Measurements from ENCODE around the gene KIAA0232. TPM values are rescaled to one million over a fixed set of nuclear protein-coding genes. Genes with fewer than 3 reads are reported as not detected.

KIAA0232 gene
- total and polyA plus RNA-seq, 2 of the 8 experiments (the other 6 are each of a cell fraction or from before 2014, with no cell fraction given) = 5.6 to 23.3 TPM

- Histone ChIP-seq H3K36me3 (ENCODE audit: control insufficient read depth in 2 of 4, insufficient read depth in 4 of 4, low read length in 3 of 4) (no peaks in the 10 kb centered on the region), H3K27ac (ENCODE audit: low read depth, low read length) (no peak overlapping the region), H3K14ac (ENCODE audit: insufficient read length) (no peak overlapping the region), H3K9ac (replicated peaks in 1 of 4; ENCODE audit: extremely low read depth in 1 of 4, low read depth in 3 of 4, low read length in 3 of 4) (no peak overlapping the region), H4K20me1 (replicated peaks in 1 of 2; ENCODE audit: control insufficient read depth in 1 of 2, insufficient read depth in 2 of 2, low read length in 2 of 2) (no peaks in the 10 kb centered on the region), H2AK5ac (ENCODE audit: low read depth, low read length) (no peak overlapping the region), H2BK12ac (ENCODE audit: low read depth, low read length) (no peak overlapping the region), H3K27me3 (replicated peaks in 1 of 4; ENCODE audit: control insufficient read depth in 3 of 4, extremely low read depth in 1 of 4, insufficient read depth in 3 of 4, low read length in 3 of 4) (no peaks in the 10 kb centered on the region), H4K8ac (ENCODE audit: extremely low read depth, insufficient read depth, low read length) (no peak overlapping the region), H3K18ac (ENCODE audit: extremely low read depth, low read length) (no peak overlapping the region), H4K5ac (ENCODE audit: insufficient read length, low read depth, low read length) (no peak overlapping the region), H3K79me2 (ENCODE audit: control insufficient read depth in 1 of 2, insufficient read depth in 2 of 2, low read length in 2 of 2) (no peaks in the 10 kb centered on the region), H3K9me3 (ENCODE audit: insufficient read depth in 2 of 2, low read depth in 1 of 2, low read length in 1 of 2) (peaks cover 0 to 2% of the 10 kb centered on the region in 2 experiments; a peak in 2 of 4 replicates), H2AFZ (ENCODE audit: low read length) (no peak overlapping the region), H3K4me1 (replicated peaks in 1 of 4; ENCODE audit: control insufficient read depth in 3 of 4, insufficient read depth in 4 of 4, low read length in 3 of 4) (peaks cover 0 to 6% (median 0%) of the 10 kb centered on the region in 4 experiments; a peak in 2 of 7 replicates), H4K91ac (replicated peaks; ENCODE audit: insufficient read length, low read length) (no peak overlapping the region), H3K23me2 (ENCODE audit: low read depth, low read length) (no peaks in the 10 kb centered on the region), H3K4ac (replicated peaks; ENCODE audit: insufficient read length, low read depth, low read length) (no peak overlapping the region), H2BK20ac (ENCODE audit: low read length) (no peak overlapping the region), H2BK15ac (ENCODE audit: low read length) (no peak overlapping the region), H3K4me3 (ENCODE audit: extremely low read depth in 1 of 4, insufficient read depth in 2 of 4, low read depth in 3 of 4, low read length in 4 of 4) (no peak overlapping the region), H2BK120ac (replicated peaks; ENCODE audit: low read depth, low read length) (no peak overlapping the region), H2BK5ac (ENCODE audit: low read depth, low read length) (no peak overlapping the region), H3K79me1 (ENCODE audit: low read depth, low read length) (no peaks in the 10 kb centered on the region), H3K23ac (ENCODE audit: insufficient read length) (no peak overlapping the region), H3K4me2 (ENCODE audit: insufficient read depth in 1 of 2, low read depth in 2 of 2, low read length in 2 of 2) (no peak overlapping the region), H3K56ac (replicated peaks; ENCODE audit: insufficient read length, low read depth, low read length) (no peak overlapping the region)
- POLR2A ChIA-PET (ENCODE audit: partially characterized antibody) = interaction anchor here (0.7 kb wide), 1 partner anchor 258 kb away, joined by 3 read pairs; no protein-coding TSS in a partner anchor
- DNase-seq (ENCODE audit: low read depth in 1 of 2, low spot score in 2 of 2) (no peak), FAIRE-seq (no peak)
- 89% methylated on average over 6 of the region's 6 CpGs; no CpG with 5 or more reads in 1 of the 2 experiments for WGBS, 2 experiments (ENCODE audit: extremely low coverage in 1 of 2, insufficient coverage in 1 of 2, insufficient read length in 1 of 2, insufficient replicate concordance in 2 of 2, low coverage in 1 of 2, low lambda C conversion rate in 2 of 2, missing lambda C conversion rate in 1 of 2)
- CTCF ChIA-PET (ENCODE audit: partially characterized antibody) = no interaction called here
- TF ChIP-seq NANOG (IDR thresholded peaks at IDR 0.05; ENCODE audit: insufficient read depth, low read depth, low read length, poor library complexity, severe bottlenecking) = no peak
- no peak for TF ChIP-seq JUN (IDR thresholded peaks at IDR 0.05; ENCODE audit: low read depth, low read length)
- TF ChIP-seq BRCA1 (IDR thresholded peaks at IDR 0.05; ENCODE audit: low read depth, low read length) = no peak
- no peak for TF ChIP-seq EP300 (IDR thresholded peaks at IDR 0.05; ENCODE audit: borderline replicate concordance in 1 of 2, low read depth in 2 of 2, low read length in 2 of 2)
- no peak for TF ChIP-seq POLR2AphosphoS5 (IDR thresholded peaks at IDR 0.05; ENCODE audit: low read depth, low read length)
- no peak for TF ChIP-seq SUZ12 (IDR thresholded peaks at IDR 0.05; ENCODE audit: low read length)
- no peak for TF ChIP-seq NRF1 (IDR thresholded peaks at IDR 0.05; ENCODE audit: low read depth, low read length)
- TF ChIP-seq BCL11A (IDR thresholded peaks at IDR 0.05; ENCODE audit: low read depth in 2 of 2, low read length in 2 of 2) = no peak
- no peak for TF ChIP-seq CEBPB (IDR thresholded peaks at IDR 0.05; ENCODE audit: low read depth, low read length)
- TF ChIP-seq GABPA (IDR thresholded peaks at IDR 0.05; ENCODE audit: borderline replicate concordance, insufficient read depth, low read length) = no peak
- TF ChIP-seq POLR2A (IDR thresholded peaks at IDR 0.05; ENCODE audit: control extremely low read depth in 1 of 2, low read depth in 2 of 2, low read length in 2 of 2) = no peak
- no peak for TF ChIP-seq CREB1 (IDR thresholded peaks at IDR 0.05)
- TF ChIP-seq RFX5 (IDR thresholded peaks at IDR 0.05; ENCODE audit: borderline replicate concordance, low read depth, low read length) = no peak
- no peak for TF ChIP-seq EZH2 (IDR thresholded peaks at IDR 0.05; ENCODE audit: low read depth, low read length, severe bottlenecking)
Measured at GRCh38 chr4:6752486-6752829, 30.1 kb upstream of the KIAA0232 start.

Measured in H1 (cell line).